H9 (cell line): Measurements from ENCODE around the gene ACSS2. TPM values are rescaled to one million over a fixed set of nuclear protein-coding genes. Genes with fewer than 3 reads are reported as not detected.

Experiments
- DNase-seq: peaks from one replicate; pipeline ENCODE4 v3.0.0-alpha.2; 2017
- H2AFZ ChIP-seq: one replicate; pipeline ENCODE4 v1.6.1; 2013; ENCODE audit warnings: mild to moderate bottlenecking, low read length, control low read depth, moderate library complexity
- H2AK5ac ChIP-seq: 2 replicates; pipeline ENCODE4 v1.6.1; 2013; ENCODE audit warnings: low read length, control low read depth, mixed read lengths; ENCODE audit not compliant: insufficient read length
- H2BK120ac ChIP-seq: one replicate; pipeline ENCODE4 v1.6.1; 2013; ENCODE audit warnings: low read depth, mild to moderate bottlenecking, low read length, control low read depth, inconsistent platforms; ENCODE audit not compliant: poor library complexity, severe bottlenecking
- H2BK12ac ChIP-seq: 2 replicates; pipeline ENCODE4 v1.6.1; 2013; ENCODE audit warnings: low read length, control low read depth, mixed read lengths, low read depth; ENCODE audit not compliant: insufficient read length
- H2BK15ac ChIP-seq: 2 replicates; pipeline ENCODE4 v1.6.1; 2013; ENCODE audit warnings: low read depth, low read length, control low read depth
- H2BK20ac ChIP-seq: one replicate; pipeline ENCODE4 v1.6.1; 2013; ENCODE audit warnings: low read depth, mild to moderate bottlenecking, low read length, control low read depth, inconsistent platforms; ENCODE audit not compliant: poor library complexity, severe bottlenecking
- H2BK5ac ChIP-seq: 2 replicates; pipeline ENCODE4 v1.6.1; 2013; ENCODE audit warnings: low read length, control low read depth, mixed read lengths; ENCODE audit not compliant: insufficient read length
- H3K14ac ChIP-seq: 2 replicates; pipeline ENCODE4 v1.6.1; 2013; ENCODE audit warnings: low read length, control low read depth; ENCODE audit not compliant: insufficient read depth
- H3K18ac ChIP-seq: 2 replicates; pipeline ENCODE4 v1.6.1; 2013; ENCODE audit warnings: low read depth, mild to moderate bottlenecking, mixed read lengths, low read length, control low read depth; ENCODE audit not compliant: insufficient read length
- H3K23ac ChIP-seq: 2 replicates; pipeline ENCODE4 v1.6.1; 2013; ENCODE audit warnings: low read length, control low read depth, mixed read lengths, low read depth; ENCODE audit not compliant: insufficient read length
- H3K23me2 ChIP-seq: 2 replicates; pipeline ENCODE4 v1.6.1; 2013; ENCODE audit warnings: low read depth, mild to moderate bottlenecking, mixed read lengths, low read length, control low read depth; ENCODE audit not compliant: insufficient read length, poor library complexity, severe bottlenecking
- H3K27ac ChIP-seq: 2 replicates; pipeline ENCODE4 v1.5.1; 2013; ENCODE audit warnings: low read length, control low read depth, mixed read lengths, low read depth; ENCODE audit not compliant: insufficient read length
- H3K27me3 ChIP-seq: 2 replicates; pipeline ENCODE4 v1.6.1; 2013; ENCODE audit warnings: low read length, control low read depth, inconsistent platforms; ENCODE audit not compliant: insufficient read depth
- H3K4ac ChIP-seq: 2 replicates; pipeline ENCODE4 v1.6.1; 2013; ENCODE audit warnings: low read depth, mild to moderate bottlenecking, control low read depth, inconsistent platforms, low read length, moderate library complexity
- H3K4me1 ChIP-seq: 2 replicates; pipeline ENCODE4 v1.6.1; 2013; ENCODE audit warnings: low read length, control low read depth, inconsistent platforms; ENCODE audit not compliant: insufficient read depth
- H3K4me2 ChIP-seq: 2 replicates; pipeline ENCODE4 v1.6.1; 2013; ENCODE audit warnings: low read length, control low read depth, mixed read lengths; ENCODE audit not compliant: insufficient read length, insufficient read depth
- H3K56ac ChIP-seq: 2 replicates; pipeline ENCODE4 v1.6.1; 2013; ENCODE audit warnings: low read depth, mild to moderate bottlenecking, mixed read lengths, low read length, control low read depth; ENCODE audit not compliant: insufficient read length
- H3K79me1 ChIP-seq: 2 replicates; pipeline ENCODE4 v1.6.1; 2013; ENCODE audit warnings: low read depth, mild to moderate bottlenecking, moderate library complexity, low read length, control low read depth, inconsistent platforms; ENCODE audit not compliant: insufficient read depth, poor library complexity, severe bottlenecking
- H3K79me2 ChIP-seq: 2 replicates; pipeline ENCODE4 v1.6.1; 2013; ENCODE audit warnings: low read length, control low read depth, inconsistent platforms; ENCODE audit not compliant: insufficient read depth
- H3K9ac ChIP-seq: 2 replicates; pipeline ENCODE4 v1.6.1; 2013; ENCODE audit warnings: low read length, control low read depth, mixed read lengths; ENCODE audit not compliant: insufficient read length; ENCODE audit errors: extremely low read depth
- H3K9me3 ChIP-seq: one replicate; pipeline ENCODE4 v1.6.1; 2013; ENCODE audit warnings: low read depth, low read length, inconsistent platforms; ENCODE audit not compliant: control insufficient read depth
- H3T11ph ChIP-seq: one replicate; pipeline ENCODE4 v1.6.1; 2013; ENCODE audit warnings: mild to moderate bottlenecking, low read length, control low read depth, inconsistent platforms
- H4K20me1 ChIP-seq: one replicate; pipeline ENCODE4 v1.6.1; 2013; ENCODE audit not compliant: control insufficient read depth, insufficient read length, insufficient read depth
- H4K5ac ChIP-seq: 2 replicates; pipeline ENCODE4 v1.6.1; 2013; ENCODE audit warnings: low read depth, mild to moderate bottlenecking, mixed read lengths, low read length, control low read depth; ENCODE audit not compliant: insufficient read length
- H4K8ac ChIP-seq: replicated peaks from 2 replicates; pipeline ENCODE4 v1.6.1; 2013; ENCODE audit warnings: low read length, control low read depth, mixed read lengths, low read depth; ENCODE audit not compliant: insufficient read length
- H4K91ac ChIP-seq: 2 replicates; pipeline ENCODE4 v1.6.1; 2013; ENCODE audit warnings: low read depth, mild to moderate bottlenecking, moderate library complexity, mixed read lengths, low read length, control low read depth; ENCODE audit not compliant: insufficient read length
- H3K27ac Mint-ChIP-seq, 3 experiments: 2 replicates in 2 of 3; 3 replicates in 1 of 3; pipeline ENCODE4 v1.8.0; 2020 to 2021; ENCODE audit warnings: mixed read lengths in 3 of 3, mild to moderate bottlenecking in 1 of 3, moderate library complexity in 1 of 3
- H3K27me3 Mint-ChIP-seq: 2 replicates; pipeline ENCODE4 v1.8.0; 2021; ENCODE audit warnings: low read depth, mild to moderate bottlenecking, moderate library complexity, mixed read lengths
- H3K36me3 Mint-ChIP-seq, 3 experiments: 2 replicates in 2 of 3; 3 replicates in 1 of 3; pipeline ENCODE4 v1.8.0; 2020 to 2021; ENCODE audit warnings: low read depth in 3 of 3, mixed read lengths in 3 of 3; ENCODE audit not compliant: insufficient read depth in 1 of 3
- H3K4me1 Mint-ChIP-seq, 2 experiments: 2 replicates each; pipeline ENCODE4 v1.8.0; 2020; ENCODE audit warnings: mixed read lengths in 2 of 2
- H3K4me3 Mint-ChIP-seq, 2 experiments: 2 replicates in 1 of 2; 3 replicates in 1 of 2; pipeline ENCODE4 v1.8.0; 2020 to 2021; ENCODE audit warnings: mild to moderate bottlenecking in 2 of 2, mixed read lengths in 2 of 2, moderate library complexity in 1 of 2
- H3K9me3 Mint-ChIP-seq, 2 experiments: 2 replicates in 1 of 2; 3 replicates in 1 of 2; pipeline ENCODE4 v1.8.0; 2020; ENCODE audit warnings: mild to moderate bottlenecking in 2 of 2, mixed read lengths in 2 of 2, moderate library complexity in 1 of 2
- CTCF ChIP-seq: fragments of 200-600 bp; sonication (generic); conservative IDR thresholded peaks from 3 replicates; pipeline ENCODE4 v1.8.0; 2021; ENCODE audit warnings: antibody characterized with exemption, mild to moderate bottlenecking
- WGBS: extraction: QIAGEN DNeasy Blood & Tissue Kit; methylation state at CpG from one replicate; pipeline ENCODE4 v1.1.7; 2013; ENCODE audit warnings: missing lambda C conversion rate, low lambda C conversion rate, mixed read lengths; ENCODE audit not compliant: insufficient read length; ENCODE audit errors: extremely low coverage; 5-methylcytosine and 5-hydroxymethylcytosine counted together
- total RNA-seq: library from RNA; stranded (reverse); gene quantifications from 2 replicates; pipeline ENCODE4 v1.2.1, GENCODE V29; 2021

ACSS2 gene
- total RNA-seq, 1 experiment from 2014 or later: 15.4 TPM

DNA sequence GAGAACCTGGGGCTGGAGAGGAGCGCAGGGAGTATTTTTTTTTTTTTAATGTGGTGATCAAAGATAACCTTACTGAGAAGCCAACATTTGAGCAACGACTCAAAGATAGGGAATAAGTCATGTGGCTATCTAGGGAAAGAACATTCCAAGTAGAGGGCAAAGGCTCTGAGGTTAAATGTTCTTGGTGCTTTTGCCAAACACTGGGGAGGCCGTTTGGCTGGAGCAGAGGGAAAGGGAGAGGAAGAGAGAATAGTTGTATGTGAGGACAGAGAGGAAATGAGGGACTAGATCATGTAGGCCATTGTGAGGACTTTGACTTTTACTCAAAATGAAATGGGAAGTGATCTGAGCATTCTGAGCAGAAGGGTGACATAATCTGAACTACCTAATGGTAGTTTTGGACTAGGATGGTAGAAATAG is 27.8 kb downstream of the ACSS2 start:
- H2BK5ac ChIP-seq: no peak overlapping the region
- H2AFZ ChIP-seq: no peak overlapping the region
- peaks cover 0 to 4% of the 10 kb centered on the region in 2 experiments; a peak in 1 of 5 replicates for H3K9me3 Mint-ChIP-seq
- no CpG with 5 or more reads among the region's 3 CpGs for WGBS
- H3K23ac ChIP-seq: no peak overlapping the region
- H3K9me3 ChIP-seq: no peaks in the 10 kb centered on the region
- H3K9ac ChIP-seq: no peak overlapping the region
- no peak overlapping the region for H2BK120ac ChIP-seq
- H3K27me3 Mint-ChIP-seq: no peaks in the 10 kb centered on the region
- peaks cover 0 to 4% (median 3%) of the 10 kb centered on the region in 3 experiments; a peak in 3 of 7 replicates for H3K36me3 Mint-ChIP-seq
- no peak overlapping the region for H4K91ac ChIP-seq
- no peak overlapping the region for H3K27ac Mint-ChIP-seq
- DNase-seq: no peak
- no peaks in the 10 kb centered on the region for H3K79me1 ChIP-seq
- no peak overlapping the region for H3K27ac ChIP-seq
- no peak overlapping the region for H3K4ac ChIP-seq
- no peaks in the 10 kb centered on the region for H3K4me1 ChIP-seq
- no peak overlapping the region for H3K4me2 ChIP-seq
- no peak overlapping the region for H3K18ac ChIP-seq
- H2BK15ac ChIP-seq: no peak overlapping the region
- H3K23me2 ChIP-seq: no peaks in the 10 kb centered on the region
- H2AK5ac ChIP-seq: no peak overlapping the region
- H4K8ac ChIP-seq: no peak overlapping the region
- TF ChIP-seq CTCF: no peak
- no peak overlapping the region for H3K4me3 Mint-ChIP-seq
- H2BK20ac ChIP-seq: no peak overlapping the region
- H3K4me1 Mint-ChIP-seq: no peaks in the 10 kb centered on the region
- H3K27me3 ChIP-seq: no peaks in the 10 kb centered on the region
- no peak overlapping the region for H3K56ac ChIP-seq
- H4K20me1 ChIP-seq: no peaks in the 10 kb centered on the region
- H2BK12ac ChIP-seq: no peak overlapping the region
- no peak overlapping the region for H3K14ac ChIP-seq
- no peak overlapping the region for H4K5ac ChIP-seq
- H3K79me2 ChIP-seq: no peaks in the 10 kb centered on the region
- no peak overlapping the region for H3T11ph ChIP-seq
